Subcutaneous adipose tissue (tissue), 4 donors: Measurements from ENCODE around the gene BIRC6. TPM values are rescaled to one million over a fixed set of nuclear protein-coding genes. Genes with fewer than 3 reads are reported as not detected.

Source experiments
- total RNA-seq, 4 donors: library from RNA; depleted of rRNA; stranded (reverse); fragments of >200 nt; gene quantifications; one replicate each; pipeline ENCODE4 v1.1.0, GENCODE V29; 2016
- TF ChIP-seq, protein P1 (sequence below): fragments of 450-650 bp; IDR thresholded peaks from one replicate; pipeline ENCODE4 v1.5.1; 2016; ENCODE audit warnings: low read depth, mild to moderate bottlenecking, control low read depth, antibody characterized with exemption, moderate library complexity

The BIRC6 gene
- total RNA-seq, 4 donors from 2014 or later = 120 to 147 (median 143) TPM

DNA sequence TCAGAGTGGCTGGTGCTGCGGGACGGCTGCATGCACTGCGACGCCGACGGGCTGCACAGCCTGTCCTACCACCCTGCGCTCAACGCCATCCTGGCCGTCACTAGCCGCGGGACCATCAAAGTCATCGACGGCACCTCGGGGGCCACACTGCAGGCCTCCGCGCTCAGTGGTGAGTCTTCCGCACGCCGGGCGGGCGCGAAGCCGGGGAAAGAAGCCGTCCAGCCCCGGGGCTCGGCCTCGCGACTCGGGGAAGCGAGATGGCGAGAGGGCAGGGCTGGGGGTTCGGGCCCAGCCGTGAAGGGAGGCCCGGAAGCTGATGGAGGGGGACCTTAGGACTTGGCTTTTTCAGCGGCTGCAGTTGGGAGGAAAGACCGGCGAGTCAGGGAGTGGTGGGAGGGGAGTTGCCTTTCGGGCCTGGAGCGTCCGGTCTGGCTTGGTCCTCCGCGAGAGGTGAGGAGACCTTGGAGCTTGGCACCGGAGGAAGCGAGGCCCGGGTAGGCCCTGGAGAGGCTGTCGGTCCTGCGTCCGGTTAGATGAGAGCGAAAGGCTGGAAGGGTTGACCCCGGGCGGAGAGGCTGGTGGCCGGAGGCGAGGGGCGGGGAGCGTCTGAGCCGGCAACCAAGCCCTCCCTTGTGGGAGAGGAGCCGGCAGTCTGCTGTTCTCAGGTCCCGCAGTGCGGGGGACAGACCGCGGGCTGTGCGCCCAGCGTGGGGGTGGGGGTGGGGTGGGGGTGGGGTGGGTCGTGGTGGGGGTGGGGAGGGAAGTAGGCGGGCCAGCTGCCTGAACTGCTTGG lies 691 bp downstream of the BIRC6 start:
- TF ChIP-seq, protein P1, sequence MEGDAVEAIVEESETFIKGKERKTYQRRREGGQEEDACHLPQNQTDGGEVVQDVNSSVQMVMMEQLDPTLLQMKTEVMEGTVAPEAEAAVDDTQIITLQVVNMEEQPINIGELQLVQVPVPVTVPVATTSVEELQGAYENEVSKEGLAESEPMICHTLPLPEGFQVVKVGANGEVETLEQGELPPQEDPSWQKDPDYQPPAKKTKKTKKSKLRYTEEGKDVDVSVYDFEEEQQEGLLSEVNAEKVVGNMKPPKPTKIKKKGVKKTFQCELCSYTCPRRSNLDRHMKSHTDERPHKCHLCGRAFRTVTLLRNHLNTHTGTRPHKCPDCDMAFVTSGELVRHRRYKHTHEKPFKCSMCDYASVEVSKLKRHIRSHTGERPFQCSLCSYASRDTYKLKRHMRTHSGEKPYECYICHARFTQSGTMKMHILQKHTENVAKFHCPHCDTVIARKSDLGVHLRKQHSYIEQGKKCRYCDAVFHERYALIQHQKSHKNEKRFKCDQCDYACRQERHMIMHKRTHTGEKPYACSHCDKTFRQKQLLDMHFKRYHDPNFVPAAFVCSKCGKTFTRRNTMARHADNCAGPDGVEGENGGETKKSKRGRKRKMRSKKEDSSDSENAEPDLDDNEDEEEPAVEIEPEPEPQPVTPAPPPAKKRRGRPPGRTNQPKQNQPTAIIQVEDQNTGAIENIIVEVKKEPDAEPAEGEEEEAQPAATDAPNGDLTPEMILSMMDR = no peak

GRCh38 chr2:32358111-32358482 lies 1.3 kb downstream of the BIRC6 start:
- TF ChIP-seq, protein P1 = no peak

GRCh38 chr2:32360416-32360815 lies 3.6 kb downstream of the BIRC6 start:
- TF ChIP-seq, protein P1 = no peak

GRCh38 chr2:32363597-32363996 lies 6.8 kb downstream of the BIRC6 start:
- TF ChIP-seq, protein P1 = no peak

- TF ChIP-seq, protein P1 = no peak
These were observed 9.8 kb downstream of the BIRC6 start for GRCh38 chr2:32366595-32366994.

- TF ChIP-seq, protein P1 = no peak
These were observed 12.4 kb downstream of the BIRC6 start for GRCh38 chr2:32369222-32369621.

- TF ChIP-seq, protein P1 = no peak
These were observed 15.8 kb downstream of the BIRC6 start for GRCh38 chr2:32372519-32373182.
